Measurements from ENCODE around the gene TSPAN5. TPM values are rescaled to one million over a fixed set of nuclear protein-coding genes. Genes with fewer than 3 reads are reported as not detected.

Gene TSPAN5
- total RNA-seq, 2 experiments from 2014 or later, result 18.6 to 21.5 TPM

DNA sequence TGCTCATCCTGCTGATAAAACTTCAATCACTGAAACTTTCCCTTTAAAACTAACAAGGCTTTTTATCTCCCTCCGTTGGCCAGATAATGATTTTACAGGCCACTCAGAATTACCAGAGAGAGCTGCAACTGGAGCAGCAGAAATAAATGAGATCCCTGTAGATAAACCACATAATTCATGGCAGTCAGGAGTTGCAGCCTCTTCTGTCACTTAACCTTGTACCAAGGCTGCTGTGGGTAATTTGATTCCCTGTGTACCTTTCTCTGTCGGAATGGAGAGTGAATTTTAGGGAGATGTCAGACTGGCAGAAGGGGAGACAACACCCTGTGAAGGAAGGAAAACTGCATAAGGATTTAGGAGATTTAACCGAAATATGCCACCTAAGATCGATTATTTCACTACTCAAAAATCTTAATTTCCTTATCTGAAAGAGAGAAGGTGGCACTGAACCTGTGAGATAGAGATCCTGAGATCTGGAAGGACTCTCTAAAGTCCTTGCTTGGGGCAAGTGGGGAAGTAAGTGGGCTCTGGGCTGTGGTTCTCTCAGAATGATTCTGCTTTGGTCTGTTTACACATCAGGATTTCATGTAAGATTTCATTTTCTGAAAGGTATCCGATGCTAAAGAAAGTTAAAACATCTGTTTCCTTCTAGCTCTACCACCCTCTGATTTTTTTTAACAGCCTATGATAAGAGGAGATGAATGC, 14.3 kb upstream of the TSPAN5 start:
- H3K27ac Mint-ChIP-seq, result no peak overlapping the region
- peaks cover 17% of the 10 kb centered on the region for H3K4me1 Mint-ChIP-seq (ENCODE audit: low read depth)
- ATAC-seq (no peak), DNase-seq (no peak)
- ChIA-PET POLR2A (no interaction called here), CTCF (interaction anchor here (0.8 to 1.1 kb wide), 2 partner anchors 93 to 172 kb away, joined by 3 read pairs; no protein-coding TSS in a partner anchor)
- no peaks in the 10 kb centered on the region for H3K36me3 Mint-ChIP-seq (ENCODE audit: low read depth)
- H3K4me3 Mint-ChIP-seq, result peak overlapping the region; percentile 12
- peaks cover 2% of the 10 kb centered on the region for H3K27me3 Mint-ChIP-seq (ENCODE audit: low read depth)
- no peaks in the 10 kb centered on the region for H3K9me3 Mint-ChIP-seq (ENCODE audit: insufficient read depth)

GRCh38 chr4:98671131-98671530, 12.7 kb upstream of the TSPAN5 start:
- Mint-ChIP-seq H3K4me3 (no peak overlapping the region), H3K27me3 (ENCODE audit: low read depth) (no peaks in the 10 kb centered on the region), H3K27ac (no peak overlapping the region), H3K9me3 (ENCODE audit: insufficient read depth) (no peaks in the 10 kb centered on the region), H3K36me3 (ENCODE audit: low read depth) (no peaks in the 10 kb centered on the region), H3K4me1 (ENCODE audit: low read depth) (peaks cover 17% of the 10 kb centered on the region)
- DNase-seq (no peak), ATAC-seq (no peak)
- POLR2A ChIA-PET, result interaction anchor here (1.4 kb wide), 1 partner anchor 13 kb away, joined by 5 read pairs; the partner anchor contains the start of gene TSPAN5
- CTCF ChIA-PET, result interaction anchor here (0.7 kb wide), 1 partner anchor 267 kb away, joined by 3 read pairs; no protein-coding TSS in a partner anchor

GRCh38 chr4:98670186-98670585, 11.8 kb upstream of the TSPAN5 start:
- H3K27me3 Mint-ChIP-seq (ENCODE audit: low read depth), result no peaks in the 10 kb centered on the region
- ATAC-seq (no peak), DNase-seq (no peak)
- ChIA-PET CTCF (interaction anchor here (0.7 kb wide), 1 partner anchor 268 kb away, joined by 3 read pairs; no protein-coding TSS in a partner anchor), POLR2A (no interaction called here)
- H3K9me3 Mint-ChIP-seq (ENCODE audit: insufficient read depth), result no peaks in the 10 kb centered on the region
- H3K27ac Mint-ChIP-seq, result no peak overlapping the region
- peaks cover 2% of the 10 kb centered on the region for H3K36me3 Mint-ChIP-seq (ENCODE audit: low read depth)
- H3K4me3 Mint-ChIP-seq, result no peak overlapping the region
- peaks cover 17% of the 10 kb centered on the region for H3K4me1 Mint-ChIP-seq (ENCODE audit: low read depth)

DNA sequence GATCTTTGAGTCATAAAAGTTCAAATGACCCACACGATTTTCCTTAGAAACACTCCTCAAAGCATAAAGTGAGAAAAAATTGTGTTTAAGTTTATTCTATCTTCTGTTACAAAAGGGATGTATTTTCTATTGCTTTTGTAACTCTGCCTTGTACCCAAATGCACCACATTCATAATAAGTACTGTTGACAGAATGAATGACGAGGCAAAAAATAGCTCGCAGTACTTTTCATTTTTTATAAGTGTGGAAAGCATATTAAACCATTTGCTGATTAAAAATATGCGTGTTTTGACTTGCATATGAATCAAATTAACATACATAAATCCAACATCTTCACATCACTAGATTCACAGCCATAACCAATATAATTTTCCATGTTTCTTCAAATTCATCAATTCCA, 11.2 kb upstream of the TSPAN5 start:
- CTCF ChIA-PET, result no interaction called here

GRCh38 chr4:98664959-98665358, 6.5 kb upstream of the TSPAN5 start:
- POLR2A ChIA-PET, result interaction anchor here (0.7 to 1.1 kb wide), 3 partner anchors 23 to 264 kb away, joined by 3 to 4 read pairs (median 3); partner anchors contain the start of gene EIF4E
- ATAC-seq, result no peak
- no peak overlapping the region for H3K4me3 Mint-ChIP-seq
- DNase-seq, result no peak
- H3K27me3 Mint-ChIP-seq (ENCODE audit: low read depth), result no peaks in the 10 kb centered on the region
- peak overlapping the region; percentile 91 for H3K27ac Mint-ChIP-seq
- H3K9me3 Mint-ChIP-seq (ENCODE audit: insufficient read depth), result peaks cover 7% of the 10 kb centered on the region
- CTCF ChIA-PET, result no interaction called here
- peaks cover 41% of the 10 kb centered on the region for H3K4me1 Mint-ChIP-seq (ENCODE audit: low read depth)
- peaks cover 9% of the 10 kb centered on the region for H3K36me3 Mint-ChIP-seq (ENCODE audit: low read depth)

More for the DNA sequence above, 11.2 kb upstream of the TSPAN5 start:
- ATAC-seq (no peak), DNase-seq (no peak)
- Mint-ChIP-seq H3K4me1 (ENCODE audit: low read depth) (peaks cover 23% of the 10 kb centered on the region), H3K9me3 (ENCODE audit: insufficient read depth) (peaks cover 4% of the 10 kb centered on the region), H3K4me3 (no peak overlapping the region), H3K36me3 (ENCODE audit: low read depth) (peaks cover 7% of the 10 kb centered on the region), H3K27ac (no peak overlapping the region), H3K27me3 (ENCODE audit: low read depth) (no peaks in the 10 kb centered on the region)
- POLR2A ChIA-PET, result interaction anchor here (1.0 kb wide), 1 partner anchor 68 kb away, joined by 4 read pairs; no protein-coding TSS in a partner anchor

GRCh38 chr4:98663226-98664006, 5.0 kb upstream of the TSPAN5 start:
- Mint-ChIP-seq H3K36me3 (ENCODE audit: low read depth) (peaks cover 9% of the 10 kb centered on the region), H3K4me3 (peak overlapping the region; percentile 75), H3K27ac (peak overlapping the region; percentile 100), H3K9me3 (ENCODE audit: insufficient read depth) (peaks cover 7% of the 10 kb centered on the region), H3K4me1 (ENCODE audit: low read depth) (peaks cover 52% of the 10 kb centered on the region), H3K27me3 (ENCODE audit: low read depth) (no peaks in the 10 kb centered on the region)
- ATAC-seq, result peak; percentile 67
- POLR2A ChIA-PET, result interaction anchor here (0.8 to 2.1 kb wide), 2 partner anchors 132 to 265 kb away, joined by 3 to 15 read pairs; partner anchors contain the start of gene EIF4E
- DNase-seq, result peak; percentile 66
- CTCF ChIA-PET, result interaction anchor here (1.3 kb wide), 1 partner anchor 401 kb away, joined by 3 read pairs; no protein-coding TSS in a partner anchor

- H3K4me3 Mint-ChIP-seq, result peak overlapping the region; percentile 75
- peaks cover 52% of the 10 kb centered on the region for H3K4me1 Mint-ChIP-seq (ENCODE audit: low read depth)
- peaks cover 9% of the 10 kb centered on the region for H3K36me3 Mint-ChIP-seq (ENCODE audit: low read depth)
- ChIA-PET CTCF (interaction anchor here (0.6 to 1.4 kb wide), 3 partner anchors 117 to 332 kb away, joined by 3 to 6 read pairs (median 3); no protein-coding TSS in a partner anchor), POLR2A (interaction anchor here (0.6 to 2.1 kb wide), 3 partner anchors 15 to 266 kb away, joined by 3 to 15 read pairs (median 3); partner anchors contain the start of gene EIF4E)
- ATAC-seq (peak; percentile 26), DNase-seq (peak; percentile 58)
- H3K9me3 Mint-ChIP-seq (ENCODE audit: insufficient read depth), result peaks cover 7% of the 10 kb centered on the region
- H3K27ac Mint-ChIP-seq, result peak overlapping the region; percentile 100
- no peaks in the 10 kb centered on the region for H3K27me3 Mint-ChIP-seq (ENCODE audit: low read depth)
Measured at GRCh38 chr4:98662626-98663225, 4.3 kb upstream of the TSPAN5 start.

GRCh38 chr4:98662055-98662453, 3.6 kb upstream of the TSPAN5 start:
- no peaks in the 10 kb centered on the region for H3K27me3 Mint-ChIP-seq (ENCODE audit: low read depth)
- peaks cover 7% of the 10 kb centered on the region for H3K9me3 Mint-ChIP-seq (ENCODE audit: insufficient read depth)
- ChIA-PET CTCF (interaction anchor here (0.6 to 1.4 kb wide), 4 partner anchors 59 to 333 kb away, joined by 3 to 6 read pairs (median 4); no protein-coding TSS in a partner anchor), POLR2A (interaction anchor here (0.6 to 2.1 kb wide), 2 partner anchors 14 to 267 kb away, joined by 3 to 15 read pairs; partner anchors contain the start of gene EIF4E)
- H3K4me1 Mint-ChIP-seq (ENCODE audit: low read depth), result peaks cover 55% of the 10 kb centered on the region
- H3K27ac Mint-ChIP-seq, result no peak overlapping the region
- no peak overlapping the region for H3K4me3 Mint-ChIP-seq
- ATAC-seq, result no peak
- H3K36me3 Mint-ChIP-seq (ENCODE audit: low read depth), result peaks cover 9% of the 10 kb centered on the region
- no peak for DNase-seq

DNA sequence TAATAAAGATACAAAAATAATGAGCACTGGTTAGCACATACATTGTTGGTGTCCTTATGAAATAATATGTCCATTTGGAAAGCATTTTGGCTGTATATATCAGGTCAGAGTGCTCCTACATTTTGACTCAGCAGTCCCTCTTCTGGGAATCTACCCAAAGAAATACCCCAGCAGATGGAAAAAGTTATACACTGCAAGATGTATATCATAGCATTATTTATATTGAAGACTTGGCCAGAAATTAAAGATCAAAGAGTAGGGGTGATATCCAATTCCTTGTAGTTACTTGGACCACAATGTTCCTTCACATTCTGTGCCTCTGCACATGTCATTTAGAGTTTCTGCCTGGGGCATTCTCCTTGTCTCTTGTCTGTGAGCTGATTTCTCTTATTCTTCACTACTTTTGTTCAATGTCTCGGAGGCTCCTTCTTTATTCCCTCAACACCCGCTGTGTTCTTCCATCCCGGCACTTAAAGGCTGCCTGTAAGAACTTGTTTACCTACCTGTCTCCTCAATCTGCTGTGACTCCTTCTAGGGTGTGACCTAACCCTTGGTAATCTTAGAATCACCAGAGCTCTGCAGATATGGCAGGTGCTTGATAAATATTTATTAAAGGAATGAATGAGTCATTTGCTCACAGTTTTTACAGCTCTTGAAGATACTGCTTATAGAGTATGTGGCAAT, 3.1 kb upstream of the TSPAN5 start:
- H3K4me1 Mint-ChIP-seq (ENCODE audit: low read depth), result peaks cover 61% of the 10 kb centered on the region
- DNase-seq, result no peak
- H3K36me3 Mint-ChIP-seq (ENCODE audit: low read depth), result peaks cover 9% of the 10 kb centered on the region
- ChIA-PET POLR2A (interaction anchor here (0.6 to 2.1 kb wide), 2 partner anchors 39 to 267 kb away, joined by 5 to 15 read pairs; partner anchors contain the start of gene EIF4E), CTCF (interaction anchor here (0.7 to 1.4 kb wide), 3 partner anchors 12 to 333 kb away, joined by 3 to 4 read pairs (median 3); no protein-coding TSS in a partner anchor)
- no peak overlapping the region for H3K27ac Mint-ChIP-seq
- H3K4me3 Mint-ChIP-seq, result no peak overlapping the region
- peaks cover 7% of the 10 kb centered on the region for H3K9me3 Mint-ChIP-seq (ENCODE audit: insufficient read depth)
- no peak for ATAC-seq
- no peaks in the 10 kb centered on the region for H3K27me3 Mint-ChIP-seq (ENCODE audit: low read depth)

- no peak overlapping the region for H3K27ac Mint-ChIP-seq
- ATAC-seq (no peak), DNase-seq (no peak)
- H3K36me3 Mint-ChIP-seq (ENCODE audit: low read depth), result peaks cover 9% of the 10 kb centered on the region
- ChIA-PET POLR2A (interaction anchor here (0.8 to 1.5 kb wide), 3 partner anchors 59 to 335 kb away, joined by 3 to 4 read pairs (median 3); no protein-coding TSS in a partner anchor), CTCF (no interaction called here)
- H3K9me3 Mint-ChIP-seq (ENCODE audit: insufficient read depth), result peaks cover 6% of the 10 kb centered on the region
- peaks cover 73% of the 10 kb centered on the region for H3K4me1 Mint-ChIP-seq (ENCODE audit: low read depth)
- no peaks in the 10 kb centered on the region for H3K27me3 Mint-ChIP-seq (ENCODE audit: low read depth)
- peak overlapping the region; percentile 75 for H3K4me3 Mint-ChIP-seq
Measured at GRCh38 chr4:98659741-98660462, 1.5 kb upstream of the TSPAN5 start.
